HUDEP-2 (cell line): Measurements from ENCODE around the gene BMPR2.
"Not testable (repeated sequence)": the region's sequence is repeated elsewhere in the genome, so short reads cannot be mapped to it uniquely, and the experiment has no call there.

Source experiments
- DNase-seq, 76 experiments: peaks; one replicate each; lab custom pipeline; 2025; ENCODE audit not compliant: unreplicated experiment in 76 of 76; lab: John Stamatoyannopoulos, UW

Gene BMPR2

GRCh38 chr2:202378662-202379358 lies 2.7 kb downstream of the BMPR2 start:
- no peak for DNase-seq

- no peak for DNase-seq
Measured at GRCh38 chr2:202382684-202383083, 6.6 kb downstream of the BMPR2 start.

GRCh38 chr2:202386495-202386894 lies 10.4 kb downstream of the BMPR2 start:
- not testable (repeated sequence) for DNase-seq

- DNase-seq, result peak in 38 of 76 experiments; percentile 2 to 78 (median 36)
Measured at GRCh38 chr2:202387608-202388342, 11.6 kb downstream of the BMPR2 start.

GRCh38 chr2:202400941-202401340 lies 24.8 kb downstream of the BMPR2 start:
- DNase-seq, result no peak

GRCh38 chr2:202405798-202406197 lies 29.7 kb downstream of the BMPR2 start:
- DNase-seq, result no peak

- no peak for DNase-seq
Measured at GRCh38 chr2:202406445-202406978, 30.4 kb downstream of the BMPR2 start.

- DNase-seq, result no peak
Measured at GRCh38 chr2:202408546-202409140, 32.5 kb downstream of the BMPR2 start.

- no peak for DNase-seq
Measured at GRCh38 chr2:202410092-202410491, 34.0 kb downstream of the BMPR2 start.

GRCh38 chr2:202411097-202411496 lies 35.0 kb downstream of the BMPR2 start:
- DNase-seq, result no peak

GRCh38 chr2:202418027-202418426 lies 41.9 kb downstream of the BMPR2 start:
- DNase-seq, result no peak

GRCh38 chr2:202418511-202418910 lies 42.4 kb downstream of the BMPR2 start:
- DNase-seq, result no peak

GRCh38 chr2:202423139-202423538 lies 47.0 kb downstream of the BMPR2 start:
- no peak for DNase-seq

- DNase-seq, result no peak
Measured at GRCh38 chr2:202425036-202425435, 48.9 kb downstream of the BMPR2 start.

- no peak for DNase-seq
Measured at GRCh38 chr2:202426751-202427150, 50.6 kb downstream of the BMPR2 start.

- no peak for DNase-seq
Measured at GRCh38 chr2:202429164-202429980, 53.2 kb downstream of the BMPR2 start.

- no peak for DNase-seq
Measured at GRCh38 chr2:202432776-202433175, 56.6 kb downstream of the BMPR2 start.

- DNase-seq, result no peak
Measured at GRCh38 chr2:202434472-202434871, 58.3 kb downstream of the BMPR2 start.

GRCh38 chr2:202436626-202437025 lies 60.5 kb downstream of the BMPR2 start:
- no peak for DNase-seq

- DNase-seq, result not testable (repeated sequence)
Measured at GRCh38 chr2:202440117-202440516, 64.0 kb downstream of the BMPR2 start.

- peak in 54 of 76 experiments; percentile 2 to 92 (median 60) for DNase-seq
Measured at GRCh38 chr2:202442882-202443281, 66.8 kb downstream of the BMPR2 start.
